GM12878 (cell line): Measurements from ENCODE around the gene CCDC136. TPM values are rescaled to one million over a fixed set of nuclear protein-coding genes. Genes with fewer than 3 reads are reported as not detected.

Source experiments
- ATAC-seq: fragments of 200-7000 bp; cut with Tn5 transposase; 3 replicates; pipeline ENCODE4 v1.9.1; 2020; ENCODE audit warnings: mild to moderate bottlenecking, moderate library complexity
- BruUV-seq: library from RNA; stranded (reverse); fragments of 400-500 nt; replicated peaks from 2 replicates; lab custom pipeline; 2021; lab: Mats Ljungman, UMichigan
- CTCF ChIA-PET: fragments of 300-600 bp; sonication (Branson Sonifier 250); formaldehyde crosslinking; extraction: SDS; loops from one replicate; lab custom pipeline; 2021; ENCODE audit warnings: inconsistent platforms; lab: Yijun Ruan, JAX
- POLR2A ChIA-PET: fragments of 350-600 bp; formaldehyde crosslinking; extraction: SDS; loops from one replicate; lab custom pipeline; 2021; ENCODE audit warnings: inconsistent platforms; lab: Charles Lee
- RAD21 ChIA-PET: fragments of 300-600 bp; sonication (Branson Sonifier 250); formaldehyde crosslinking; loops from one replicate; lab custom pipeline; 2023; ENCODE audit warnings: antibody characterized with exemption; ENCODE audit not compliant: unreplicated experiment; lab: Charles Lee
- SMC1A ChIA-PET: fragments of 300-600 bp; sonication (Branson Sonifier 250); formaldehyde crosslinking; loops from one replicate; lab custom pipeline; 2023; ENCODE audit not compliant: unreplicated experiment, uncharacterized antibody; lab: Charles Lee
- DNase-seq: peaks from one replicate; pipeline ENCODE4 v3.0.0-alpha.2; 2011; ENCODE audit warnings: low read depth, low spot score
- FAIRE-seq: peaks from 3 replicates; lab custom pipeline; 2011; peaks lifted over from hg19 to GRCh38; lab: Jason Lieb, UNC
- H2AFZ ChIP-seq: 2 replicates; pipeline ENCODE4 v1.6.0; 2011; ENCODE audit warnings: low read depth, low read length, control low read depth; ENCODE audit not compliant: control insufficient read depth
- H3K27ac ChIP-seq: 2 replicates; pipeline ENCODE4 v1.5.1; 2011; ENCODE audit warnings: control low read depth; ENCODE audit not compliant: control insufficient read depth, insufficient read depth
- H3K27me3 ChIP-seq, 2 experiments: replicated peaks in 1 of 2; 2 replicates each; pipeline versions ENCODE4 v1.6.0 to v1.6.1; 2011; ENCODE audit warnings: low read length in 1 of 2; ENCODE audit not compliant: control insufficient read depth in 2 of 2, insufficient read depth in 2 of 2
- H3K36me3 ChIP-seq, 2 experiments: 2 replicates each; pipeline ENCODE4 v1.5.1; 2011; ENCODE audit warnings: low read length in 1 of 2; ENCODE audit not compliant: control insufficient read depth in 2 of 2, insufficient read depth in 2 of 2
- H3K4me1 ChIP-seq: 2 replicates; pipeline ENCODE4 v1.6.1; 2011; ENCODE audit warnings: mild to moderate bottlenecking, low read length, moderate library complexity, mixed read lengths; ENCODE audit not compliant: control insufficient read depth, insufficient read depth
- H3K4me2 ChIP-seq: 2 replicates; pipeline ENCODE4 v1.6.0; 2011; ENCODE audit warnings: control low read depth; ENCODE audit not compliant: control insufficient read depth, insufficient read depth
- H3K4me3 ChIP-seq: fragments of 200-600 bp; sonication (generic); 2 replicates; pipeline ENCODE4 v1.5.1; 2016
- H3K79me2 ChIP-seq: 2 replicates; pipeline ENCODE4 v1.6.0; 2011; ENCODE audit warnings: low read length; ENCODE audit not compliant: control insufficient read depth, insufficient read depth
- H3K9ac ChIP-seq: 2 replicates; pipeline ENCODE4 v1.8.0; 2011; ENCODE audit warnings: low read length, control low read depth, mixed read lengths; ENCODE audit not compliant: control insufficient read depth, insufficient read depth
- H3K9me3 ChIP-seq: replicated peaks from 3 replicates; pipeline ENCODE4 v1.5.1; 2011; ENCODE audit warnings: mild to moderate bottlenecking, low read length; ENCODE audit not compliant: control insufficient read depth, insufficient read depth
- H4K20me1 ChIP-seq: 2 replicates; pipeline ENCODE4 v1.6.0; 2011; ENCODE audit not compliant: control insufficient read depth, insufficient read depth
- HDAC2 ChIP-seq: fragments of 200-600 bp; sonication (generic); IDR thresholded peaks from 2 replicates; pipeline ENCODE4 v1.6.1; 2017
- NR2F1 ChIP-seq: fragments of 450-650 bp; conservative IDR thresholded peaks from 2 replicates; pipeline ENCODE4 v1.6.1; 2017; ENCODE audit warnings: mild to moderate bottlenecking
- SPI1 ChIP-seq: IDR thresholded peaks from 2 replicates; pipeline ENCODE4 v1.6.1; 2011; ENCODE audit warnings: low read depth, mild to moderate bottlenecking, low read length, moderate library complexity, borderline replicate concordance; ENCODE audit not compliant: insufficient read depth
- TARDBP ChIP-seq: IDR thresholded peaks from 2 replicates; pipeline ENCODE4 v1.6.1; 2016; ENCODE audit warnings: borderline replicate concordance
- WGBS: methylation state at CpG from one replicate; pipeline ENCODE4 v1.1.6; 2016; ENCODE audit warnings: low lambda C conversion rate; ENCODE audit not compliant: insufficient replicate concordance, insufficient coverage; ENCODE audit errors: missing lambda C conversion rate; 5-methylcytosine and 5-hydroxymethylcytosine counted together
- in situ Hi-C: fragments of 300-500 bp; cut with MboI; formaldehyde crosslinking; loops from 9 replicates; pipeline ENCODE4 v1.14.3; 2018; ENCODE audit warnings: mixed read lengths
- intact Hi-C: fragments of 100-400 bp; cut with micrococcal nuclease; formaldehyde crosslinking; loops from one replicate; pipeline ENCODE4 v1.14.2; 2022; ENCODE audit not compliant: unreplicated experiment
- polyA plus RNA-seq, 11 experiments: library from polyadenylated mRNA; depleted of rRNA in 4 of 11; unstranded in 6 of 11; stranded (reverse) in 5 of 11; fragments of >200 nt; fragmentation: Nextera tagmentation in 4 of 11; fragmentation: Illumina TruSeq in 1 of 11; extraction: Ambion mirVana in 4 of 11; extraction: Trizol in 1 of 11; gene quantifications; 1 replicate in 1 of 11; 2 replicates in 10 of 11; pipeline versions ENCODE4 v1.2.1 to v1.2.3, GENCODE V29; 2011 to 2016; ENCODE audit warnings: inconsistent platforms in 2 of 11, missing spikeins in 2 of 11, low read depth in 1 of 11
- total RNA-seq, 4 experiments: library from RNA; depleted of rRNA in 3 of 4; stranded (reverse); fragments of >200 nt in 3 of 4; fragmentation: Illumina TruSeq in 1 of 4; extraction: Trizol in 1 of 4; gene quantifications; 2 replicates each; pipeline versions ENCODE4 v1.2.1 to v1.2.3, GENCODE V29; 2013 to 2021
- TF ChIP-seq, protein P1 (sequence below): fragments of 450-650 bp; IDR thresholded peaks from 2 replicates; pipeline ENCODE4 v1.6.1; 2017; ENCODE audit warnings: mild to moderate bottlenecking, moderate library complexity

The CCDC136 gene
- total and polyA plus RNA-seq, 10 of the 15 experiments (the other 5 are each of a cell fraction or from before 2014, with no cell fraction given): 0.32 to 4.8 (median 1.5) TPM

DNA sequence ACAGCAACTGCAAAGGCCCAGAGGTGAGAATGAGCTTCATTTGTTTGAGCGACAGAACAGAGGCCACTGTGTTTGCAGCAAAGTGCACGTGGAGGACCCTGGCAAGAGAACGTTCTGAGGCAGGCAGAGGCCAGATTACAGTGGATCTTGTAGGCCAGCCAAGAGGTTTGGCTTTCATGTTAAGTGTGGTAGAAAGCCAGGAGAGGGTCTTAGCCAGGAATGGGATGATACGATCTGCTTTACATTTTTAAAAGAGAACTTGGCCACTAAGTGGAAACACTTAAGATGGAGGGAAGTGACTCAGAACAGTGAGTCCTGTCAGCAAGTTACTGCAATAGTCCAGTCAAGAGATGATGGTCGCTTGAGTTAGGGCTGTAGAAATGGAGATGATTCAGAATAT is 4.6 kb downstream of the CCDC136 start (continued):
- TF ChIP-seq, protein P1, sequence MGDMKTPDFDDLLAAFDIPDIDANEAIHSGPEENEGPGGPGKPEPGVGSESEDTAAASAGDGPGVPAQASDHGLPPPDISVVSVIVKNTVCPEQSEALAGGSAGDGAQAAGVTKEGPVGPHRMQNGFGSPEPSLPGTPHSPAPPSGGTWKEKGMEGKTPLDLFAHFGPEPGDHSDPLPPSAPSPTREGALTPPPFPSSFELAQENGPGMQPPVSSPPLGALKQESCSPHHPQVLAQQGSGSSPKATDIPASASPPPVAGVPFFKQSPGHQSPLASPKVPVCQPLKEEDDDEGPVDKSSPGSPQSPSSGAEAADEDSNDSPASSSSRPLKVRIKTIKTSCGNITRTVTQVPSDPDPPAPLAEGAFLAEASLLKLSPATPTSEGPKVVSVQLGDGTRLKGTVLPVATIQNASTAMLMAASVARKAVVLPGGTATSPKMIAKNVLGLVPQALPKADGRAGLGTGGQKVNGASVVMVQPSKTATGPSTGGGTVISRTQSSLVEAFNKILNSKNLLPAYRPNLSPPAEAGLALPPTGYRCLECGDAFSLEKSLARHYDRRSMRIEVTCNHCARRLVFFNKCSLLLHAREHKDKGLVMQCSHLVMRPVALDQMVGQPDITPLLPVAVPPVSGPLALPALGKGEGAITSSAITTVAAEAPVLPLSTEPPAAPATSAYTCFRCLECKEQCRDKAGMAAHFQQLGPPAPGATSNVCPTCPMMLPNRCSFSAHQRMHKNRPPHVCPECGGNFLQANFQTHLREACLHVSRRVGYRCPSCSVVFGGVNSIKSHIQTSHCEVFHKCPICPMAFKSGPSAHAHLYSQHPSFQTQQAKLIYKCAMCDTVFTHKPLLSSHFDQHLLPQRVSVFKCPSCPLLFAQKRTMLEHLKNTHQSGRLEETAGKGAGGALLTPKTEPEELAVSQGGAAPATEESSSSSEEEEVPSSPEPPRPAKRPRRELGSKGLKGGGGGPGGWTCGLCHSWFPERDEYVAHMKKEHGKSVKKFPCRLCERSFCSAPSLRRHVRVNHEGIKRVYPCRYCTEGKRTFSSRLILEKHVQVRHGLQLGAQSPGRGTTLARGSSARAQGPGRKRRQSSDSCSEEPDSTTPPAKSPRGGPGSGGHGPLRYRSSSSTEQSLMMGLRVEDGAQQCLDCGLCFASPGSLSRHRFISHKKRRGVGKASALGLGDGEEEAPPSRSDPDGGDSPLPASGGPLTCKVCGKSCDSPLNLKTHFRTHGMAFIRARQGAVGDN: no peak
- TF ChIP-seq TARDBP: no peak
- no peak for TF ChIP-seq HDAC2
- TF ChIP-seq, all 136 proteins: peak for 0

DNA sequence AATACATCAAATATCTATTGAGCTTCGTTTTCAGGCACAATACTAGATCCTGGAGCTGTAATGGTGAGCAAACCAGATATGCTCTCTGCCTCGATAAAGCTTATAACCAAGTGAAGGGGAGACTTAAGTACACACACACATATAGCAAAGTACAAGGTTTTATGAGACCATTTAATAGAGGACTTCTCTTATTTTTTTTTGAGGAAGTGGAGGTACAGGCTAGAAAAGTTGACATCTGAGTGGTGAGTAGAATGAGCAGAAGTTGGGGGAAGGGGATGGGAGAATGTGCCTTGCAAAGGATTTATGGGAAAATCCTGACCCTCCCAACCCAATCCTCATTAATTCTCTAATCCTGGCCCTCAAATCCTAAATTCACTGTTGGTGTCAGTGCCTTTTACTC is 7.7 kb downstream of the CCDC136 start:
- FAIRE-seq: no peak
- ChIA-PET RAD21 (interaction anchor here (0.7 kb wide), 1 partner anchor 119 kb away, joined by 3 read pairs; no protein-coding TSS in a partner anchor), SMC1A (interaction anchor here (1.0 to 1.5 kb wide), 2 partner anchors 10 to 68 kb away, joined by 3 read pairs; no protein-coding TSS in a partner anchor), CTCF (interaction anchor here (0.7 kb wide), 1 partner anchor 12 kb away, joined by 3 read pairs; no protein-coding TSS in a partner anchor), POLR2A (no interaction called here)
- no peak for ATAC-seq
- WGBS: 55% methylated on average over 2 of the region's 2 CpGs
- no peaks in the 10 kb centered on the region for H3K9me3 ChIP-seq
- H3K4me1 ChIP-seq: no peaks in the 10 kb centered on the region
- H3K9ac ChIP-seq: no peak overlapping the region
- in situ Hi-C loops (no loop called here), intact Hi-C loops (no loop called here)
- H3K4me2 ChIP-seq: no peak overlapping the region
- H3K36me3 ChIP-seq: no peaks in the 10 kb centered on the region
- BruUV-seq: no TSS peak
- H3K4me3 ChIP-seq: no peak overlapping the region
- no peaks in the 10 kb centered on the region for H3K27me3 ChIP-seq
- H4K20me1 ChIP-seq: no peaks in the 10 kb centered on the region
- DNase-seq: no peak
- TF ChIP-seq SPI1 (0 out of 2 replicates have a peak, but pooled peaks have one; percentile 31), NR2F1 (no peak)
- H2AFZ ChIP-seq: no peak overlapping the region
- H3K27ac ChIP-seq: no peak overlapping the region
- H3K79me2 ChIP-seq: no peaks in the 10 kb centered on the region
